HL-60/S4 treated with phorbol 12-myristate 13-acetate at 8.2 ng/mL for 4 days and 3 days (cell line): Measurements from ENCODE around the gene ABCA13.
"Not testable (repeated sequence)": the region's sequence is repeated elsewhere in the genome, so short reads cannot be mapped to it uniquely, and the experiment has no call there.

Source experiments
- in situ Hi-C: fragments of 300-500 bp; cut with MboI; formaldehyde crosslinking; loops from 2 replicates; pipeline ENCODE4 v1.15.0; 2022; ENCODE audit warnings: low sequenced_read_pairs

ABCA13 gene

GRCh38 chr7:48171202-48171601 is at the start of gene ABCA13:
TSS of gene ABCA13 (plus strand) at chr7:48171458. CDS start at chr7:48171484, 26 bp downstream.
- in situ Hi-C loops: no loop called here

- in situ Hi-C loops: no loop called here
Observed at GRCh38 chr7:48126037-48126436, 45.2 kb upstream of the ABCA13 start.

GRCh38 chr7:48130658-48131108 is 40.6 kb upstream of the ABCA13 start:
- in situ Hi-C loops: no loop called here

- in situ Hi-C loops: no loop called here
Observed at GRCh38 chr7:48132792-48133191, 38.5 kb upstream of the ABCA13 start.

- in situ Hi-C loops: no loop called here
Observed at GRCh38 chr7:48139459-48139858, 31.8 kb upstream of the ABCA13 start.

- in situ Hi-C loops: no loop called here
Observed at GRCh38 chr7:48140001-48140681, 31.1 kb upstream of the ABCA13 start.

- in situ Hi-C loops: no loop called here
Observed at GRCh38 chr7:48141521-48141920, 29.7 kb upstream of the ABCA13 start.

GRCh38 chr7:48144291-48144768 is 26.9 kb upstream of the ABCA13 start:
- in situ Hi-C loops: no loop called here

- in situ Hi-C loops: no loop called here
Observed at GRCh38 chr7:48147078-48147591, 24.1 kb upstream of the ABCA13 start.

GRCh38 chr7:48147690-48148089 is 23.6 kb upstream of the ABCA13 start:
- in situ Hi-C loops: not testable (repeated sequence)

- in situ Hi-C loops: no loop called here
Observed at GRCh38 chr7:48148311-48148710, 22.9 kb upstream of the ABCA13 start.

- in situ Hi-C loops: no loop called here
Observed at GRCh38 chr7:48149058-48149457, 22.2 kb upstream of the ABCA13 start.

- in situ Hi-C loops: no loop called here
Observed at GRCh38 chr7:48150086-48150485, 21.2 kb upstream of the ABCA13 start.

GRCh38 chr7:48154792-48155413 is 16.4 kb upstream of the ABCA13 start:
- in situ Hi-C loops: no loop called here

GRCh38 chr7:48158404-48158803 is 12.9 kb upstream of the ABCA13 start:
- in situ Hi-C loops: no loop called here

GRCh38 chr7:48161407-48162125 is 9.7 kb upstream of the ABCA13 start:
- in situ Hi-C loops: no loop called here

- in situ Hi-C loops: no loop called here
Observed at GRCh38 chr7:48165157-48165556, 6.1 kb upstream of the ABCA13 start.

- in situ Hi-C loops: no loop called here
Observed at GRCh38 chr7:48168159-48168558, 3.1 kb upstream of the ABCA13 start.

- in situ Hi-C loops: no loop called here
Observed at GRCh38 chr7:48170506-48170905, 752 bp upstream of the ABCA13 start.

- in situ Hi-C loops: no loop called here
Observed at GRCh38 chr7:48173313-48173712, 2.1 kb downstream of the ABCA13 start.

- in situ Hi-C loops: no loop called here
Observed at GRCh38 chr7:48173756-48174382, 2.6 kb downstream of the ABCA13 start.
